ENCODE data around the gene MAGED2.
"Not testable (repeated sequence)": the region's sequence is repeated elsewhere in the genome, so short reads cannot be mapped to it uniquely, and the experiment has no call there.

The MAGED2 gene

GRCh38 chrX:54807524-54808108 is at the start of gene MAGED2:
Gene MAGED2 (plus strand): TSS chrX:54807745. CDS start chrX:54809332, 1,587 bp downstream.
- DNase-seq (ENCODE audit: low spot score) = peak; percentile 36

- DNase-seq (ENCODE audit: low spot score) = no peak
Measured at GRCh38 chrX:54758114-54759055, 49.2 kb upstream of the MAGED2 start.

GRCh38 chrX:54774391-54775094 is 33.0 kb upstream of the MAGED2 start:
- DNase-seq (ENCODE audit: low spot score) = not testable (repeated sequence)

GRCh38 chrX:54776061-54776460 is 31.5 kb upstream of the MAGED2 start:
- no peak for DNase-seq (ENCODE audit: low spot score)

GRCh38 chrX:54776987-54777672 is 30.4 kb upstream of the MAGED2 start:
- DNase-seq (ENCODE audit: low spot score) = no peak

GRCh38 chrX:54785901-54786300 is 21.6 kb upstream of the MAGED2 start:
- DNase-seq (ENCODE audit: low spot score) = no peak

- no peak for DNase-seq (ENCODE audit: low spot score)
Measured at GRCh38 chrX:54786967-54787366, 20.6 kb upstream of the MAGED2 start.

GRCh38 chrX:54788446-54788845 is 19.1 kb upstream of the MAGED2 start:
- DNase-seq (ENCODE audit: low spot score) = no peak

- DNase-seq (ENCODE audit: low spot score) = not testable (repeated sequence)
Measured at GRCh38 chrX:54789405-54789804, 18.1 kb upstream of the MAGED2 start.

- no peak for DNase-seq (ENCODE audit: low spot score)
Measured at GRCh38 chrX:54794028-54794427, 13.5 kb upstream of the MAGED2 start.

- no peak for DNase-seq (ENCODE audit: low spot score)
Measured at GRCh38 chrX:54794795-54795194, 12.8 kb upstream of the MAGED2 start.

GRCh38 chrX:54798137-54798536 is 9.4 kb upstream of the MAGED2 start, which contains the start of gene ITIH6:
Gene ITIH6 (minus strand): TSS chrX:54798255. CDS start chrX:54798210, 45 bp downstream.
- no peak for DNase-seq (ENCODE audit: low spot score)

GRCh38 chrX:54799046-54799445 is 8.5 kb upstream of the MAGED2 start:
- DNase-seq (ENCODE audit: low spot score) = no peak

- DNase-seq (ENCODE audit: low spot score) = peak; percentile 67
Measured at GRCh38 chrX:54808109-54808604, 612 bp downstream of the MAGED2 start.

- peak; percentile 94 for DNase-seq (ENCODE audit: low spot score)
Measured at GRCh38 chrX:54808605-54809483, 1.3 kb downstream of the MAGED2 start.

- DNase-seq (ENCODE audit: low spot score) = no peak
Measured at GRCh38 chrX:54810532-54810931, 3.0 kb downstream of the MAGED2 start.

- no peak for DNase-seq (ENCODE audit: low spot score)
Measured at GRCh38 chrX:54811301-54811885, 3.8 kb downstream of the MAGED2 start.

- DNase-seq (ENCODE audit: low spot score) = no peak
Measured at GRCh38 chrX:54812306-54812705, 4.8 kb downstream of the MAGED2 start.

GRCh38 chrX:54817220-54817820 is 9.8 kb downstream of the MAGED2 start:
- DNase-seq (ENCODE audit: low spot score) = no peak

- DNase-seq (ENCODE audit: low spot score) = no peak
Measured at GRCh38 chrX:54818221-54818620, 10.7 kb downstream of the MAGED2 start.
